Caco-2 (cell line): ENCODE measurements around the gene PRR36. TPM values are rescaled to one million over a fixed set of nuclear protein-coding genes. Genes with fewer than 3 reads are reported as not detected.

ENCODE experiments used
- Bru-seq: library from RNA; stranded (reverse); fragments of 400-500 nt; gene quantifications from one replicate; lab custom pipeline; 2021; lab: Mats Ljungman, UMichigan
- BruChase-seq, 2 experiments: library from RNA; stranded (reverse); fragments of 400-500 nt; gene quantifications; one replicate each; lab custom pipeline; 2021; lab: Mats Ljungman, UMichigan
- BruUV-seq: library from RNA; stranded (reverse); fragments of 400-500 nt; replicated peaks from 2 replicates; lab custom pipeline; 2021; lab: Mats Ljungman, UMichigan
- CTCF ChIA-PET: fragments of 300-600 bp; sonication (Branson Sonifier 250); formaldehyde crosslinking; loops from one replicate; lab custom pipeline; 2022; ENCODE audit warnings: antibody characterized with exemption; lab: Charles Lee
- POLR2A ChIA-PET: fragments of 300-600 bp; sonication (Branson Sonifier 250); formaldehyde crosslinking; loops from one replicate; lab custom pipeline; 2022; ENCODE audit warnings: antibody characterized with exemption; lab: Charles Lee
- DNase-seq, 2 experiments: peaks; one replicate each; pipeline versions ENCODE4 v3.0.0 to v3.0.0-alpha.2; 2020 to 2022
- H3K27me3 ChIP-seq: replicated peaks from 2 replicates; pipeline ENCODE4 v1.6.0; 2011; ENCODE audit warnings: low read length; ENCODE audit not compliant: control insufficient read depth, insufficient read depth
- H3K36me3 ChIP-seq: 2 replicates; pipeline ENCODE4 v1.5.1; 2011; ENCODE audit warnings: low read length; ENCODE audit not compliant: control insufficient read depth, insufficient read depth
- H3K4me1 ChIP-seq: fragments of 250-450 bp; sonication (Bioruptor Pico); 2 replicates; pipeline ENCODE4 v1.5.1; 2020; ENCODE audit warnings: mild to moderate bottlenecking
- H3K4me3 ChIP-seq: 2 replicates; pipeline ENCODE4 v1.5.1; 2011; ENCODE audit warnings: low read depth, mild to moderate bottlenecking, control low read depth, low read length
- H3K9me3 ChIP-seq: fragments of 250-450 bp; sonication (Bioruptor Pico); 2 replicates; pipeline ENCODE4 v1.5.1; 2020; ENCODE audit warnings: mild to moderate bottlenecking, moderate library complexity
- H3K27ac Mint-ChIP-seq: one replicate; pipeline ENCODE4 v1.8.0; 2022; ENCODE audit warnings: mixed read lengths; ENCODE audit not compliant: unreplicated experiment
- H3K27me3 Mint-ChIP-seq: one replicate; pipeline ENCODE4 v1.8.0; 2022; ENCODE audit warnings: mixed read lengths; ENCODE audit not compliant: insufficient read depth, unreplicated experiment
- H3K36me3 Mint-ChIP-seq: one replicate; pipeline ENCODE4 v1.8.0; 2022; ENCODE audit warnings: mild to moderate bottlenecking, mixed read lengths; ENCODE audit not compliant: insufficient read depth, unreplicated experiment
- H3K4me1 Mint-ChIP-seq: one replicate; pipeline ENCODE4 v1.8.0; 2022; ENCODE audit warnings: low read depth, mixed read lengths; ENCODE audit not compliant: unreplicated experiment
- H3K4me3 Mint-ChIP-seq: one replicate; pipeline ENCODE4 v1.8.0; 2022; ENCODE audit warnings: mild to moderate bottlenecking, moderate library complexity, mixed read lengths; ENCODE audit not compliant: unreplicated experiment
- H3K9me3 Mint-ChIP-seq: one replicate; pipeline ENCODE4 v1.8.0; 2022; ENCODE audit warnings: mixed read lengths; ENCODE audit not compliant: unreplicated experiment
- CTCF ChIP-seq, 2 experiments: fragments of 200-600 bp in 1 of 2; IDR thresholded peaks; 1 replicate in 1 of 2; 2 replicates in 1 of 2; pipeline versions ENCODE4 v1.5.1 to v1.8.0; 2011 to 2022; ENCODE audit warnings: antibody characterized with exemption in 1 of 2, control low read depth in 1 of 2, inconsistent platforms in 1 of 2, low read depth in 1 of 2, low read length in 1 of 2, mild to moderate bottlenecking in 1 of 2, moderate library complexity in 1 of 2; ENCODE audit not compliant: insufficient read depth in 1 of 2, severe bottlenecking in 1 of 2, unreplicated experiment in 1 of 2
- intact Hi-C: fragments of 100-400 bp; cut with micrococcal nuclease; formaldehyde crosslinking; loops from one replicate; pipeline ENCODE4 v1.10.0; 2022; ENCODE audit not compliant: unreplicated experiment
- long read RNA-seq: library from polyadenylated mRNA; stranded (forward); transcript quantifications from one replicate; pipeline ENCODE4 v2.0.0, GENCODE V29; 2022
- total RNA-seq: library from RNA; stranded (reverse); gene quantifications from 2 replicates; pipeline ENCODE4 v1.2.3, GENCODE V29; 2022

The PRR36 gene
- 3.7 and 4.4 TPM in 2 replicates for total RNA-seq
- percentile 37 among the genes with signal in this experiment for Bru-seq, nascent RNA
- percentile 40 among the genes with signal in this experiment for BruChase-seq, experiment 1, labeled RNA remaining after a 2-hour chase
- BruChase-seq, experiment 2, labeled RNA remaining after a 6-hour chase: percentile 55 among the genes with signal in this experiment
- long read RNA-seq: 0 reads

- Mint-ChIP-seq H3K27me3 (no peaks in the 10 kb centered on the region), H3K4me3 (peak within 1 kb of the TSS; percentile 74), H3K4me1 (peaks cover 9% of the 10 kb centered on the region), H3K36me3 (peaks cover 13% of the 10 kb centered on the region), H3K9me3 (no peaks in the 10 kb centered on the region), H3K27ac (no peak within 1 kb of the TSS)
- intact Hi-C loops: no loop called here
- POLR2A ChIA-PET: no interaction called here
- peaks cover 11% of the 10 kb centered on the region for H3K4me1 ChIP-seq
- no TSS peak for BruUV-seq
- no peak for TF ChIP-seq CTCF (IDR thresholded peaks at IDR 0.05; ENCODE audit: insufficient read depth in 1 of 2, low read depth in 1 of 2, low read length in 1 of 2, severe bottlenecking in 1 of 2, unreplicated experiment in 1 of 2)
- peak within 1 kb of the TSS; percentile 59 for H3K4me3 ChIP-seq
- no peaks in the 10 kb centered on the region for H3K36me3 ChIP-seq
- H3K27me3 ChIP-seq: no peaks in the 10 kb centered on the region
- no peaks in the 10 kb centered on the region for H3K9me3 ChIP-seq
- CTCF ChIA-PET: no interaction called here
- peak; percentile 69 to 75 for DNase-seq
These were observed at the start of gene PRR36 for GRCh38 chr19:7874076-7874896. Gene PRR36 (minus strand): TSS chr19:7874390. CDS start chr19:7873689, 701 bp downstream.

GRCh38 chr19:7923295-7924191 is 49.4 kb upstream of the PRR36 start:
- ChIA-PET POLR2A (interaction anchor here (0.6 kb wide), 1 partner anchor 54 kb away, joined by 4 read pairs; no protein-coding TSS in a partner anchor), CTCF (no interaction called here)
- peaks cover 9% of the 10 kb centered on the region for H3K4me1 Mint-ChIP-seq
- H3K4me1 ChIP-seq: peaks cover 21% of the 10 kb centered on the region
- H3K27me3 Mint-ChIP-seq: no peaks in the 10 kb centered on the region
- no peak overlapping the region for H3K4me3 Mint-ChIP-seq
- no TSS peak for BruUV-seq
- no peak for TF ChIP-seq CTCF (IDR thresholded peaks at IDR 0.05; ENCODE audit: insufficient read depth in 1 of 2, low read depth in 1 of 2, low read length in 1 of 2, severe bottlenecking in 1 of 2, unreplicated experiment in 1 of 2)
- no peak overlapping the region for H3K4me3 ChIP-seq
- H3K9me3 ChIP-seq: no peaks in the 10 kb centered on the region
- intact Hi-C loops: no loop called here
- no peak overlapping the region for H3K27ac Mint-ChIP-seq
- H3K27me3 ChIP-seq: no peaks in the 10 kb centered on the region
- H3K36me3 Mint-ChIP-seq: peaks cover 54% of the 10 kb centered on the region
- H3K36me3 ChIP-seq: no peaks in the 10 kb centered on the region
- H3K9me3 Mint-ChIP-seq: no peaks in the 10 kb centered on the region
- DNase-seq: no peak

GRCh38 chr19:7922836-7923195 is 48.6 kb upstream of the PRR36 start:
- Mint-ChIP-seq H3K27me3 (no peaks in the 10 kb centered on the region), H3K27ac (no peak overlapping the region), H3K4me1 (peaks cover 7% of the 10 kb centered on the region), H3K9me3 (no peaks in the 10 kb centered on the region), H3K36me3 (peaks cover 47% of the 10 kb centered on the region), H3K4me3 (no peak overlapping the region)
- no peak overlapping the region for H3K4me3 ChIP-seq
- POLR2A ChIA-PET: no interaction called here
- BruUV-seq: no TSS peak
- CTCF ChIA-PET: interaction anchor here (3.6 kb wide), 1 partner anchor 70 kb away, joined by 21 read pairs; no protein-coding TSS in a partner anchor
- no peak for TF ChIP-seq CTCF (IDR thresholded peaks at IDR 0.05; ENCODE audit: insufficient read depth in 1 of 2, low read depth in 1 of 2, low read length in 1 of 2, severe bottlenecking in 1 of 2, unreplicated experiment in 1 of 2)
- peaks cover 23% of the 10 kb centered on the region for H3K4me1 ChIP-seq
- H3K9me3 ChIP-seq: no peaks in the 10 kb centered on the region
- intact Hi-C loops: no loop called here
- no peaks in the 10 kb centered on the region for H3K27me3 ChIP-seq
- no peaks in the 10 kb centered on the region for H3K36me3 ChIP-seq
- no peak for DNase-seq
